IMR-90 (cell line): ENCODE results near the gene MOB3B. TPM values are rescaled to one million over a fixed set of nuclear protein-coding genes. Genes with fewer than 3 reads are reported as not detected.

ENCODE experiments used
- ATAC-seq: fragments of 200-7000 bp; cut with Tn5 transposase; 2 replicates; pipeline ENCODE4 v1.9.1; 2020; ENCODE audit warnings: low read depth, mild to moderate bottlenecking, moderate library complexity
- BruUV-seq: library from RNA; stranded (reverse); fragments of 400-500 nt; replicated peaks from 2 replicates; lab custom pipeline; 2021; lab: Mats Ljungman, UMichigan
- CTCF ChIA-PET: fragments of 300-600 bp; formaldehyde crosslinking; extraction: SDS; loops from one replicate; lab custom pipeline; 2021; ENCODE audit warnings: antibody characterized with exemption; lab: Yijun Ruan, JAX
- POLR2A ChIA-PET: fragments of 300-600 bp; sonication (Branson Sonifier 250); formaldehyde crosslinking; loops from one replicate; lab custom pipeline; 2022; ENCODE audit warnings: antibody characterized with exemption; ENCODE audit not compliant: unreplicated experiment; lab: Charles Lee
- DNase-seq: peaks from one replicate; pipeline ENCODE4 v3.0.0; 2013
- H2AFZ ChIP-seq: replicated peaks from 2 replicates; pipeline ENCODE3; 2013; ENCODE audit warnings: low read length, mild to moderate bottlenecking; ENCODE audit not compliant: poor library complexity
- H2AK5ac ChIP-seq: 2 replicates; pipeline ENCODE4 v1.6.1; 2013; ENCODE audit warnings: low read depth, low read length, inconsistent platforms
- H2AK9ac ChIP-seq: replicated peaks from 2 replicates; pipeline ENCODE3; 2013; ENCODE audit warnings: mild to moderate bottlenecking, low read depth, low read length, moderate library complexity; ENCODE audit not compliant: poor library complexity
- H2BK120ac ChIP-seq: 2 replicates; pipeline ENCODE4 v1.6.1; 2013; ENCODE audit warnings: low read depth, low read length, inconsistent platforms
- H2BK15ac ChIP-seq: 3 replicates; pipeline ENCODE4 v1.6.1; 2013; ENCODE audit warnings: low read depth, low read length, inconsistent platforms
- H2BK20ac ChIP-seq: 2 replicates; pipeline ENCODE4 v1.6.1; 2013; ENCODE audit warnings: low read depth, mild to moderate bottlenecking, inconsistent platforms, low read length, moderate library complexity
- H2BK5ac ChIP-seq: 2 replicates; pipeline ENCODE4 v1.6.1; 2013; ENCODE audit warnings: mild to moderate bottlenecking, low read depth, low read length, inconsistent platforms; ENCODE audit not compliant: poor library complexity, severe bottlenecking
- H3K14ac ChIP-seq: replicated peaks from 2 replicates; pipeline ENCODE4 v1.6.1; 2013; ENCODE audit warnings: low read depth, low read length, inconsistent platforms
- H3K18ac ChIP-seq: 2 replicates; pipeline ENCODE4 v1.6.1; 2013; ENCODE audit warnings: low read depth, low read length, control low read depth
- H3K23ac ChIP-seq: 2 replicates; pipeline ENCODE4 v1.6.1; 2013; ENCODE audit warnings: low read depth, low read length, inconsistent platforms
- H3K27ac ChIP-seq: 2 replicates; pipeline ENCODE4 v1.5.1; 2013; ENCODE audit warnings: mild to moderate bottlenecking, control low read depth, low read length; ENCODE audit not compliant: insufficient read depth
- H3K27me3 ChIP-seq: 2 replicates; pipeline ENCODE4 v1.6.1; 2013; ENCODE audit warnings: low read length; ENCODE audit not compliant: control insufficient read depth, insufficient read depth
- H3K36me3 ChIP-seq: 2 replicates; pipeline ENCODE4 v1.6.1; 2013; ENCODE audit warnings: low read length, mixed read lengths; ENCODE audit not compliant: control insufficient read depth, insufficient read depth
- H3K4ac ChIP-seq: 2 replicates; pipeline ENCODE4 v1.6.1; 2013; ENCODE audit warnings: low read depth, low read length, inconsistent platforms
- H3K4me1 ChIP-seq: 2 replicates; pipeline ENCODE4 v1.6.1; 2013; ENCODE audit warnings: low read length, mixed read lengths; ENCODE audit not compliant: control insufficient read depth, insufficient read depth
- H3K4me2 ChIP-seq: 2 replicates; pipeline ENCODE4 v1.6.1; 2013; ENCODE audit warnings: low read depth, mild to moderate bottlenecking, control low read depth, low read length, moderate library complexity
- H3K4me3 ChIP-seq: 2 replicates; pipeline ENCODE4 v1.5.1; 2013; ENCODE audit warnings: low read depth, mild to moderate bottlenecking, control low read depth, low read length, moderate library complexity; ENCODE audit not compliant: insufficient read depth
- H3K56ac ChIP-seq: 2 replicates; pipeline ENCODE4 v1.6.1; 2013; ENCODE audit warnings: low read length, inconsistent platforms; ENCODE audit not compliant: insufficient read depth; ENCODE audit errors: extremely low read depth
- H3K79me1 ChIP-seq, 2 experiments: 2 replicates each; pipeline ENCODE4 v1.6.1; 2013; ENCODE audit warnings: low read length in 2 of 2, inconsistent platforms in 1 of 2, low read depth in 1 of 2
- H3K9ac ChIP-seq: 2 replicates; pipeline ENCODE4 v1.6.1; 2013; ENCODE audit warnings: low read depth, low read length, control low read depth
- H3K9me1 ChIP-seq: 2 replicates; pipeline ENCODE4 v1.6.1; 2013; ENCODE audit warnings: low read length, inconsistent platforms; ENCODE audit not compliant: insufficient read depth
- H3K9me3 ChIP-seq: 2 replicates; pipeline ENCODE4 v1.6.1; 2013; ENCODE audit warnings: low read length; ENCODE audit not compliant: control insufficient read depth, insufficient read depth
- H4K20me1 ChIP-seq: 2 replicates; pipeline ENCODE4 v1.6.1; 2013; ENCODE audit warnings: low read length, inconsistent platforms; ENCODE audit not compliant: insufficient read depth
- H4K5ac ChIP-seq: 2 replicates; pipeline ENCODE4 v1.6.1; 2013; ENCODE audit warnings: mild to moderate bottlenecking, low read depth, low read length, control low read depth
- H4K8ac ChIP-seq, 2 experiments: 2 replicates each; pipeline ENCODE4 v1.6.1; 2013; ENCODE audit warnings: low read depth in 2 of 2, low read length in 2 of 2, control low read depth in 1 of 2, inconsistent platforms in 1 of 2
- H4K91ac ChIP-seq: 2 replicates; pipeline ENCODE4 v1.6.1; 2013; ENCODE audit warnings: low read depth, low read length, inconsistent platforms; ENCODE audit not compliant: insufficient read depth
- BHLHE40 ChIP-seq: fragments of 150-350 bp; IDR thresholded peaks from 2 replicates; pipeline ENCODE4 v1.6.1; 2016; ENCODE audit warnings: mild to moderate bottlenecking, low read depth, low read length
- CEBPB ChIP-seq: IDR thresholded peaks from 2 replicates; pipeline ENCODE4 v1.6.1; 2012; ENCODE audit warnings: low read depth, low read length, improper control_type of control experiment
- CHD1 ChIP-seq: IDR thresholded peaks from 2 replicates; pipeline ENCODE4 v1.6.1; 2012; ENCODE audit warnings: low read depth, low read length, improper control_type of control experiment
- FOS ChIP-seq: fragments of 150-350 bp; IDR thresholded peaks from 2 replicates; pipeline ENCODE4 v1.6.1; 2016; ENCODE audit warnings: low read depth, low read length
- MAFK ChIP-seq: IDR thresholded peaks from 2 replicates; pipeline ENCODE4 v1.6.1; 2012; ENCODE audit warnings: low read depth, low read length, improper control_type of control experiment
- MAZ ChIP-seq: IDR thresholded peaks from 2 replicates; pipeline ENCODE4 v1.6.1; 2012; ENCODE audit warnings: low read depth, mild to moderate bottlenecking, low read length, improper control_type of control experiment, moderate library complexity, borderline replicate concordance
- MXI1 ChIP-seq: IDR thresholded peaks from 2 replicates; pipeline ENCODE4 v1.6.1; 2012; ENCODE audit warnings: low read depth, mild to moderate bottlenecking, low read length, moderate library complexity, borderline replicate concordance
- NFE2L2 ChIP-seq: fragments of 150-350 bp; IDR thresholded peaks from 2 replicates; pipeline ENCODE4 v1.6.1; 2016; ENCODE audit warnings: low read depth, mild to moderate bottlenecking, low read length
- POLR2A ChIP-seq: IDR thresholded peaks from 2 replicates; pipeline ENCODE4 v1.6.1; 2012; ENCODE audit warnings: mild to moderate bottlenecking, low read depth, low read length
- RAD21 ChIP-seq: IDR thresholded peaks from 2 replicates; pipeline ENCODE4 v1.6.1; 2012; ENCODE audit warnings: low read length, improper control_type of control experiment
- RCOR1 ChIP-seq: IDR thresholded peaks from 2 replicates; pipeline ENCODE4 v1.6.1; 2012; ENCODE audit warnings: mild to moderate bottlenecking, low read length, improper control_type of control experiment; ENCODE audit not compliant: insufficient replicate concordance
- RFX5 ChIP-seq: IDR thresholded peaks from 2 replicates; pipeline ENCODE4 v1.8.0; 2012; ENCODE audit warnings: low read depth, mild to moderate bottlenecking, low read length, moderate library complexity
- SMC3 ChIP-seq: fragments of 150-350 bp; IDR thresholded peaks from 2 replicates; pipeline ENCODE4 v1.6.1; 2016; ENCODE audit warnings: low read depth, mild to moderate bottlenecking, antibody characterized with exemption, low read length, moderate library complexity
- WGBS, 2 experiments: methylation state at CpG; one replicate each; pipeline versions ENCODE4 v1.1.5 to v1.1.7; 2013; ENCODE audit warnings: missing lambda C conversion rate in 2 of 2; ENCODE audit not compliant: insufficient read length in 1 of 2; ENCODE audit errors: extremely low coverage in 2 of 2; 5-methylcytosine and 5-hydroxymethylcytosine counted together
- dilution Hi-C: fragments of 300-500 bp; cut with HindIII; formaldehyde crosslinking; loops from one replicate; pipeline ENCODE4 v1.14.3; 2018; ENCODE audit warnings: low sequenced_read_pairs; ENCODE audit not compliant: unreplicated experiment
- in situ Hi-C: fragments of 300-500 bp; cut with MboI; formaldehyde crosslinking; loops from 3 replicates; pipeline ENCODE4 v1.14.3; 2019; ENCODE audit warnings: low sequenced_read_pairs, inconsistent platforms, mixed read lengths
- intact Hi-C: fragments of 100-400 bp; cut with micrococcal nuclease; formaldehyde crosslinking; loops from 2 replicates; pipeline ENCODE4 v1.10.0; 2022
- polyA plus RNA-seq, 3 experiments: library from polyadenylated mRNA; depleted of rRNA; stranded (reverse); fragments of >200 nt; gene quantifications; 2 replicates each; pipeline ENCODE4 v1.2.3, GENCODE V29; 2012; ENCODE audit warnings: low replicate concordance in 1 of 3
- total RNA-seq: library from RNA; depleted of rRNA; stranded (reverse); fragments of >200 nt; gene quantifications from 2 replicates; pipeline ENCODE4 v1.2.3, GENCODE V29; 2012
- TF ChIP-seq, protein P1 (sequence below): fragments of 150-350 bp; IDR thresholded peaks from 2 replicates; pipeline ENCODE4 v1.6.1; 2016; ENCODE audit warnings: low read depth, mild to moderate bottlenecking, low read length, moderate library complexity, borderline replicate concordance
- TF ChIP-seq, protein P2 (sequence below): conservative IDR thresholded peaks from 2 replicates; pipeline ENCODE4 v1.5.1; 2012; ENCODE audit warnings: mild to moderate bottlenecking, low read depth, low read length, improper control_type of control experiment
- TF ChIP-seq, protein P3 (sequence below): fragments of 150-350 bp; IDR thresholded peaks from 2 replicates; pipeline ENCODE4 v1.6.1; 2017; ENCODE audit warnings: mild to moderate bottlenecking, antibody characterized with exemption, low read length, low read depth

The MOB3B gene
- total and polyA plus RNA-seq, 2 of the 4 experiments (the other 2 are of a cell fraction): under 0.01 to 0.02 TPM

DNA sequence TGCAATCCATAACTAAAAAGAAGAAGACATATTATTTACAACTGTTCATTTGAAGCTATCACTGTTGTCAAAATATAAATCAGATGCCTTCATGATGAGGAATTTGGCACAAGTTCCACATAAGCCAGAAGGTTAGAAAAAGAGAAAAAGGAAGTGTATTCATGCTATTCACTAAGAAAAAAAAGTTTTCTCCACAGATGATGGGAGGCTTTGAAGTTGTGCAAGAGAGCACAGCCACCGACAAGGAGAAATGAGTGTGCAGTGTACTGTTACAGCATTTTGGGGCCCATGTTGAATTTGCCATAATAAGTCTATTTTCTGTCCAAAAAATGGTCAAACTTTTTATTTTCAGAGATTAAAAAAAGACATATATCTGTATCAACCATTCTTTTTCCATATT, 38.5 kb downstream of the MOB3B start:
- H4K91ac ChIP-seq: no peak overlapping the region
- H3K9me3 ChIP-seq: no peaks in the 10 kb centered on the region
- H2BK120ac ChIP-seq: no peak overlapping the region
- no peak overlapping the region for H4K8ac ChIP-seq
- no peak overlapping the region for H3K14ac ChIP-seq
- POLR2A ChIA-PET: no interaction called here
- H4K5ac ChIP-seq: no peak overlapping the region
- DNase-seq: no peak
- no peaks in the 10 kb centered on the region for H3K27me3 ChIP-seq
- no peak overlapping the region for H2AK9ac ChIP-seq
- H3K4me2 ChIP-seq: no peak overlapping the region
- H4K20me1 ChIP-seq: no peaks in the 10 kb centered on the region
- H2BK5ac ChIP-seq: no peak overlapping the region
- no peak overlapping the region for H2BK15ac ChIP-seq
- no peak overlapping the region for H3K56ac ChIP-seq
- no peak overlapping the region for H3K4me3 ChIP-seq
- ATAC-seq: no peak
- H3K4me1 ChIP-seq: no peaks in the 10 kb centered on the region
- no peak overlapping the region for H3K9ac ChIP-seq
- in situ Hi-C loops: no loop called here
- no peak overlapping the region for H3K18ac ChIP-seq
- dilution Hi-C loops: no loop called here
- no peak overlapping the region for H3K23ac ChIP-seq
- H2AFZ ChIP-seq: no peak overlapping the region
- intact Hi-C loops: no loop called here
- H3K9me1 ChIP-seq: no peaks in the 10 kb centered on the region
- no peaks in the 10 kb centered on the region for H3K36me3 ChIP-seq
- H3K4ac ChIP-seq: no peak overlapping the region
- BruUV-seq: no TSS peak
- no peak overlapping the region for H2BK20ac ChIP-seq
- WGBS, 2 experiments: no CpG with 5 or more reads among the region's 1 CpG
- H3K27ac ChIP-seq: no peak overlapping the region
- CTCF ChIA-PET: no interaction called here
- TF ChIP-seq MAFK (no peak), RAD21 (no peak), CHD1 (no peak), FOS (no peak), CEBPB (no peak), RFX5 (no peak), MAZ (no peak), NFE2L2 (no peak), POLR2A (no peak), BHLHE40 (no peak), SMC3 (no peak), RCOR1 (no peak), MXI1 (no peak)
- TF ChIP-seq, protein P1, sequence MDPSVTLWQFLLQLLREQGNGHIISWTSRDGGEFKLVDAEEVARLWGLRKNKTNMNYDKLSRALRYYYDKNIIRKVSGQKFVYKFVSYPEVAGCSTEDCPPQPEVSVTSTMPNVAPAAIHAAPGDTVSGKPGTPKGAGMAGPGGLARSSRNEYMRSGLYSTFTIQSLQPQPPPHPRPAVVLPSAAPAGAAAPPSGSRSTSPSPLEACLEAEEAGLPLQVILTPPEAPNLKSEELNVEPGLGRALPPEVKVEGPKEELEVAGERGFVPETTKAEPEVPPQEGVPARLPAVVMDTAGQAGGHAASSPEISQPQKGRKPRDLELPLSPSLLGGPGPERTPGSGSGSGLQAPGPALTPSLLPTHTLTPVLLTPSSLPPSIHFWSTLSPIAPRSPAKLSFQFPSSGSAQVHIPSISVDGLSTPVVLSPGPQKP: no peak
- TF ChIP-seq, protein P2, sequence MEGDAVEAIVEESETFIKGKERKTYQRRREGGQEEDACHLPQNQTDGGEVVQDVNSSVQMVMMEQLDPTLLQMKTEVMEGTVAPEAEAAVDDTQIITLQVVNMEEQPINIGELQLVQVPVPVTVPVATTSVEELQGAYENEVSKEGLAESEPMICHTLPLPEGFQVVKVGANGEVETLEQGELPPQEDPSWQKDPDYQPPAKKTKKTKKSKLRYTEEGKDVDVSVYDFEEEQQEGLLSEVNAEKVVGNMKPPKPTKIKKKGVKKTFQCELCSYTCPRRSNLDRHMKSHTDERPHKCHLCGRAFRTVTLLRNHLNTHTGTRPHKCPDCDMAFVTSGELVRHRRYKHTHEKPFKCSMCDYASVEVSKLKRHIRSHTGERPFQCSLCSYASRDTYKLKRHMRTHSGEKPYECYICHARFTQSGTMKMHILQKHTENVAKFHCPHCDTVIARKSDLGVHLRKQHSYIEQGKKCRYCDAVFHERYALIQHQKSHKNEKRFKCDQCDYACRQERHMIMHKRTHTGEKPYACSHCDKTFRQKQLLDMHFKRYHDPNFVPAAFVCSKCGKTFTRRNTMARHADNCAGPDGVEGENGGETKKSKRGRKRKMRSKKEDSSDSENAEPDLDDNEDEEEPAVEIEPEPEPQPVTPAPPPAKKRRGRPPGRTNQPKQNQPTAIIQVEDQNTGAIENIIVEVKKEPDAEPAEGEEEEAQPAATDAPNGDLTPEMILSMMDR: no peak
- TF ChIP-seq, protein P3, sequence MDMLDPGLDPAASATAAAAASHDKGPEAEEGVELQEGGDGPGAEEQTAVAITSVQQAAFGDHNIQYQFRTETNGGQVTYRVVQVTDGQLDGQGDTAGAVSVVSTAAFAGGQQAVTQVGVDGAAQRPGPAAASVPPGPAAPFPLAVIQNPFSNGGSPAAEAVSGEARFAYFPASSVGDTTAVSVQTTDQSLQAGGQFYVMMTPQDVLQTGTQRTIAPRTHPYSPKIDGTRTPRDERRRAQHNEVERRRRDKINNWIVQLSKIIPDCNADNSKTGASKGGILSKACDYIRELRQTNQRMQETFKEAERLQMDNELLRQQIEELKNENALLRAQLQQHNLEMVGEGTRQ: no peak
- no peak overlapping the region for H2AK5ac ChIP-seq
- no peaks in the 10 kb centered on the region for H3K79me1 ChIP-seq
